ENCODE results near the gene CERT1.
A peak's percentile ranks its signal among the peaks of the same experiment; 100 is the strongest.
"Not testable (repeated sequence)": the region's sequence is repeated elsewhere in the genome, so short reads cannot be mapped to it uniquely, and the experiment has no call there.

CERT1 gene

GRCh38 chr5:75336615-75337336, 174.7 kb downstream of the CERT1 start, which contains the start of gene HMGCR:
TSS of gene HMGCR (plus strand) at chr5:75337220. CDS start at chr5:75342606, 5,386 bp downstream.
- no peaks in the 10 kb centered on the region for H3K27me3 ChIP-seq (ENCODE audit: insufficient read depth, low read length, poor library complexity)
- H3K4me1 ChIP-seq (ENCODE audit: control insufficient read depth, low read depth, low read length) = no peaks in the 10 kb centered on the region
- peak within 1 kb of the TSS; percentile 89 for H3K4ac ChIP-seq (ENCODE audit: low read depth, low read length)
- no peaks in the 10 kb centered on the region for H3K79me1 ChIP-seq (ENCODE audit: low read length)
- H3K36me3 ChIP-seq (ENCODE audit: control insufficient read depth, insufficient read depth, low read length) = no peaks in the 10 kb centered on the region
- H3K4me2 ChIP-seq (ENCODE audit: low read length) = peak within 1 kb of the TSS; percentile 89
- H3K4me3 ChIP-seq (ENCODE audit: low read length) = peak within 1 kb of the TSS; percentile 94
- H3K56ac ChIP-seq (ENCODE audit: low read length) = peak within 1 kb of the TSS; percentile 95
- no peak within 1 kb of the TSS for H4K5ac ChIP-seq (ENCODE audit: low read length)
- H3K9ac ChIP-seq (ENCODE audit: low read length) = peak within 1 kb of the TSS; percentile 92
- H3K27ac ChIP-seq (ENCODE audit: low read depth, low read length) = peak within 1 kb of the TSS; percentile 89
- DNase-seq = peak; percentile 100
- no peak within 1 kb of the TSS for H3K23ac ChIP-seq (ENCODE audit: low read length)
- H4K8ac ChIP-seq (ENCODE audit: low read depth, low read length) = no peak within 1 kb of the TSS
- WGBS (ENCODE audit: extremely low coverage, insufficient coverage, low lambda C conversion rate) = no CpG with 5 or more reads among the region's 56 CpGs
- peak within 1 kb of the TSS; percentile 88 for H2BK120ac ChIP-seq (ENCODE audit: low read depth, low read length)
- H3K79me2 ChIP-seq (ENCODE audit: control insufficient read depth, insufficient read depth, low read length) = peaks cover 41% of the 10 kb centered on the region
- H2BK15ac ChIP-seq (replicated peaks; ENCODE audit: low read depth) = peak within 1 kb of the TSS; percentile 59
- no peak within 1 kb of the TSS for H2AK5ac ChIP-seq (ENCODE audit: low read length)
- H3K18ac ChIP-seq (ENCODE audit: low read length) = peak within 1 kb of the TSS; percentile 91
- peak within 1 kb of the TSS; percentile 71 for H2BK5ac ChIP-seq (ENCODE audit: low read length)

- 100% methylated on average over 2 of the region's 12 CpGs for WGBS (ENCODE audit: extremely low coverage, insufficient coverage, low lambda C conversion rate)
- Histone ChIP-seq H3K23ac (ENCODE audit: low read length) (no peak overlapping the region), H4K8ac (ENCODE audit: low read depth, low read length) (no peak overlapping the region), H2BK120ac (ENCODE audit: low read depth, low read length) (peak overlapping the region; percentile 6), H3K18ac (ENCODE audit: low read length) (peak overlapping the region; percentile 46), H3K4ac (ENCODE audit: low read depth, low read length) (peak overlapping the region; percentile 19), H3K9ac (ENCODE audit: low read length) (peak overlapping the region; percentile 92), H3K4me3 (ENCODE audit: low read length) (peak overlapping the region; percentile 68), H3K4me1 (ENCODE audit: control insufficient read depth, low read depth, low read length) (no peaks in the 10 kb centered on the region), H3K79me1 (ENCODE audit: low read length) (no peaks in the 10 kb centered on the region), H4K5ac (ENCODE audit: low read length) (no peak overlapping the region), H2BK15ac (replicated peaks; ENCODE audit: low read depth) (peak overlapping the region; percentile 59), H2BK5ac (ENCODE audit: low read length) (peak overlapping the region; percentile 71), H3K56ac (ENCODE audit: low read length) (peak overlapping the region; percentile 95), H3K27me3 (ENCODE audit: insufficient read depth, low read length, poor library complexity) (no peaks in the 10 kb centered on the region), H3K79me2 (ENCODE audit: control insufficient read depth, insufficient read depth, low read length) (peaks cover 34% of the 10 kb centered on the region), H3K27ac (ENCODE audit: low read depth, low read length) (peak overlapping the region; percentile 89), H3K36me3 (ENCODE audit: control insufficient read depth, insufficient read depth, low read length) (no peaks in the 10 kb centered on the region), H2AK5ac (ENCODE audit: low read length) (no peak overlapping the region), H3K4me2 (ENCODE audit: low read length) (peak overlapping the region; percentile 89)
- DNase-seq = peak; percentile 86
Measured at GRCh38 chr5:75335952-75336614, 175.3 kb downstream of the CERT1 start.

GRCh38 chr5:75335486-75335885, 175.9 kb downstream of the CERT1 start:
- Histone ChIP-seq H3K27ac (ENCODE audit: low read depth, low read length) (no peak overlapping the region), H3K18ac (ENCODE audit: low read length) (no peak overlapping the region), H3K4ac (ENCODE audit: low read depth, low read length) (no peak overlapping the region), H3K9ac (ENCODE audit: low read length) (no peak overlapping the region), H2AK5ac (ENCODE audit: low read length) (no peak overlapping the region), H2BK15ac (replicated peaks; ENCODE audit: low read depth) (peak overlapping the region; percentile 80), H3K36me3 (ENCODE audit: control insufficient read depth, insufficient read depth, low read length) (no peaks in the 10 kb centered on the region), H3K4me2 (ENCODE audit: low read length) (no peak overlapping the region), H4K8ac (ENCODE audit: low read depth, low read length) (no peak overlapping the region), H2BK120ac (ENCODE audit: low read depth, low read length) (no peak overlapping the region), H3K4me1 (ENCODE audit: control insufficient read depth, low read depth, low read length) (no peaks in the 10 kb centered on the region), H3K23ac (ENCODE audit: low read length) (no peak overlapping the region), H4K5ac (ENCODE audit: low read length) (no peak overlapping the region), H3K79me1 (ENCODE audit: low read length) (no peaks in the 10 kb centered on the region), H3K27me3 (ENCODE audit: insufficient read depth, low read length, poor library complexity) (no peaks in the 10 kb centered on the region), H3K4me3 (ENCODE audit: low read length) (no peak overlapping the region), H2BK5ac (ENCODE audit: low read length) (no peak overlapping the region), H3K56ac (ENCODE audit: low read length) (no peak overlapping the region), H3K79me2 (ENCODE audit: control insufficient read depth, insufficient read depth, low read length) (peaks cover 29% of the 10 kb centered on the region)
- WGBS (ENCODE audit: extremely low coverage, insufficient coverage, low lambda C conversion rate) = no CpG with 5 or more reads among the region's 2 CpGs
- DNase-seq = no peak

DNA sequence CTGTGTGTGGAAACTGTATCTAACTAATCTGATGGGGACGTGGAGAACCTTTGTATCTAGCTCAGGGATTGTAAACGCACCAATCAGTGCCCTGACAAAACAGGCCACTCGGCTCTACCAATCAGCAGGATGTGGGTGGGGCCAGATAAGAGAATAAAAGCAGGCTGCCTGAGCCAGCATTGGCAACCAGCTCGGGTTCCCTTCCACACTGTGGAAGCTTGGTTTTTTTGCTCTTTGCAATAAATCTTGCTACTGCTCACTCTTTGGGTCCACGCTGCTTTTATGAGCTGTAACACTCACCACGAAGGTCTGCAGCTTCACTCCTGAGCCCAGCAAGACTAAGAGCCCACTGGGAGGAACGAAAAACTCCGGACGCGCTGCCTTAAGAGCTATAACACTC, 177.0 kb downstream of the CERT1 start:
- H3K27ac ChIP-seq (ENCODE audit: low read depth, low read length); H3K4me1 ChIP-seq (ENCODE audit: control insufficient read depth, low read depth, low read length); H3K4ac ChIP-seq (ENCODE audit: low read depth, low read length); H4K8ac ChIP-seq (ENCODE audit: low read depth, low read length); H2AK5ac ChIP-seq (ENCODE audit: low read length); H3K9ac ChIP-seq (ENCODE audit: low read length); H3K4me3 ChIP-seq (ENCODE audit: low read length); H3K27me3 ChIP-seq (ENCODE audit: insufficient read depth, low read length, poor library complexity); H3K18ac ChIP-seq (ENCODE audit: low read length); H3K4me2 ChIP-seq (ENCODE audit: low read length); H2BK5ac ChIP-seq (ENCODE audit: low read length); H3K23ac ChIP-seq (ENCODE audit: low read length); DNase-seq; H3K36me3 ChIP-seq (ENCODE audit: control insufficient read depth, insufficient read depth, low read length); H2BK120ac ChIP-seq (ENCODE audit: low read depth, low read length); H3K56ac ChIP-seq (ENCODE audit: low read length); H2BK15ac ChIP-seq (replicated peaks; ENCODE audit: low read depth); H4K5ac ChIP-seq (ENCODE audit: low read length); H3K79me1 ChIP-seq (ENCODE audit: low read length): not testable (repeated sequence)
- no CpG with 5 or more reads among the region's 10 CpGs for WGBS (ENCODE audit: extremely low coverage, insufficient coverage, low lambda C conversion rate)
- peaks cover 21% of the 10 kb centered on the region for H3K79me2 ChIP-seq (ENCODE audit: control insufficient read depth, insufficient read depth, low read length)

DNA sequence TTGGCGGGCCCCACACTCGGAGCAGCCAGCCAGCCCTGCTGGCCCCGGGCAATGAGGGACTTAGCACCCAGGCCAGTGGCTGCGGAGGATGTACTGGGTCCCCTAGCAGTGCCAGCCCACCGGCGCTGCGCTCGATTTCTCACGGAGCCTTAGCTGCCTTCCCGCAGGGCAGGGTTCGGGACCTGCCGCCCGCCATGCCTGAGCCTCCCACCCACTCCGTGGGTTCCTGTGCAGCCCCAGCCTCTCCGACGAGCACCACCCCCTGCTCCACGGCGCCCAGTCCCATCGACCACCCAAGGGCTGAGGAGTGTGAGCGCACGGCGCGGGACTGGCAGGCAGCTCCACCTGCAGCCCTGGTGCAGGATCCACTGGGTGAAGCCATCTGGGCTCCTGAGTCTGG, 177.7 kb downstream of the CERT1 start:
- H3K18ac ChIP-seq (ENCODE audit: low read length); DNase-seq; H4K8ac ChIP-seq (ENCODE audit: low read depth, low read length); H2BK120ac ChIP-seq (ENCODE audit: low read depth, low read length); H3K36me3 ChIP-seq (ENCODE audit: control insufficient read depth, insufficient read depth, low read length); H3K27me3 ChIP-seq (ENCODE audit: insufficient read depth, low read length, poor library complexity); H2BK15ac ChIP-seq (replicated peaks; ENCODE audit: low read depth); H3K27ac ChIP-seq (ENCODE audit: low read depth, low read length); H3K4ac ChIP-seq (ENCODE audit: low read depth, low read length); H3K4me1 ChIP-seq (ENCODE audit: control insufficient read depth, low read depth, low read length); H4K5ac ChIP-seq (ENCODE audit: low read length); H3K4me3 ChIP-seq (ENCODE audit: low read length); H2BK5ac ChIP-seq (ENCODE audit: low read length); H2AK5ac ChIP-seq (ENCODE audit: low read length); H3K9ac ChIP-seq (ENCODE audit: low read length); H3K56ac ChIP-seq (ENCODE audit: low read length); H3K23ac ChIP-seq (ENCODE audit: low read length); H3K79me1 ChIP-seq (ENCODE audit: low read length); H3K4me2 ChIP-seq (ENCODE audit: low read length): not testable (repeated sequence)
- no CpG with 5 or more reads among the region's 23 CpGs for WGBS (ENCODE audit: extremely low coverage, insufficient coverage, low lambda C conversion rate)
- peaks cover 17% of the 10 kb centered on the region for H3K79me2 ChIP-seq (ENCODE audit: control insufficient read depth, insufficient read depth, low read length)

Measured in mesendoderm (in vitro differentiated cells).